NCI-H187 (cell line): ENCODE measurements around the gene CNPY2.
"Not testable (repeated sequence)": the region's sequence is repeated elsewhere in the genome, so short reads cannot be mapped to it uniquely, and the experiment has no call there.

Experiments used
- DNase-seq, 2 experiments: peaks; one replicate each; lab custom pipeline; 2025; lab: John Stamatoyannopoulos, UW

CNPY2 gene

DNA sequence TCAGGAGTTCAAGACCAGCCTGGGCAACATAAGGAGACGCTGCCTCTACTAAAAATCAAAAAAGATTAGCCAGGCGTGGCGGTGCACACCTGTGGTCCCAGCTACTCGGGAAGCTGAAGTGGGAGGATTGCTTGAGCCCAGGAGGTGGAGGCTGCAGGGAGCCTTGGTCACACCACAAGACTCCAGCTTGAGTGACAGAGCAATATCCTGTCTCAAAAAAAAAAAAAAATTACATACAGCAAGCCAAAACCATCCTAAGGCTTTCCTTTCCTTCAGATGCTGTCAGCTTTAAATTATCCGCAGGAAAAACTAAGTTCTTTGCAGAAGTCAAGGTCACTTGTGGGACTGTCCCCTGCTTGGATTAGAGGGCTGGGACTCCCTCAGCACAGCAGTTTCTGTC lies 17.0 kb downstream of the CNPY2 start:
- DNase-seq, result no peak

DNA sequence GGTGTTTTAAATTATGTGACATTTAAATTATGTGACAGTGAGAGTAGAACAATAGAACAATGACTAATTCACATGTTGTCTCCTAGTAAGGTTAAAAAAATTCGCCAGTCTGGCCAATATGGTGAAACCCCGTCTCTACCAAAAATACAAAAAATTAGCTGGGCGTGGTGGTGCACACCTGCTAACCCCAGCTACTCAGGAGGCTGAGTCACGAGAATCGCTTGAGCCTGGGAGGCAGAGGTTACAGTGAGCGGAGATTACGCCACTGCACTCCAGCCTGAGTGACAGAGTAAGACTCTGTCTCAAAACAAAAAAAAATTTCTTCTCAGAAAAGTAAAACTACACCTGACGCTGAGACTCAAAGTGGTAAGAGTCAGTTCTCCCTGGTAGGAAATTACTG lies 18.4 kb downstream of the CNPY2 start:
- no peak for DNase-seq

DNA sequence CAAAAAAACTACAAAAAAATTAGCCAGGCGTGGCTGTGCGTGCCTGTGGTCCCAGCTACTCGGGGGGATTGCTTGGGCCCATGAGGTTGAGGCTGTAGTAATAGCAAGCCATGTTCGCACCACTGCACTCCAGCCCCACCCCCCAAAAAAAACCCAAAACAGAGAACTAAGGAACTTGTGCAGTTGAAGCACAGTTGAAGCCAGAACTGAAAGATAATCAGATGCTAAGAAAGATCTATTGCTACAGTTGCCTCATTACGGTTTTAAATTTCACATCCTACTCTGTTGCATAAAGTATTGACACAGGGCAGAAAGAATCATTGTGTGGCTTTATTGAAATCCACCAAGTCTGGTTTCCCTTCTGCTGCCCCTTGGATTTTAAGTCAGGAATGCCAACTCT lies 19.5 kb downstream of the CNPY2 start:
- DNase-seq, result no peak

DNA sequence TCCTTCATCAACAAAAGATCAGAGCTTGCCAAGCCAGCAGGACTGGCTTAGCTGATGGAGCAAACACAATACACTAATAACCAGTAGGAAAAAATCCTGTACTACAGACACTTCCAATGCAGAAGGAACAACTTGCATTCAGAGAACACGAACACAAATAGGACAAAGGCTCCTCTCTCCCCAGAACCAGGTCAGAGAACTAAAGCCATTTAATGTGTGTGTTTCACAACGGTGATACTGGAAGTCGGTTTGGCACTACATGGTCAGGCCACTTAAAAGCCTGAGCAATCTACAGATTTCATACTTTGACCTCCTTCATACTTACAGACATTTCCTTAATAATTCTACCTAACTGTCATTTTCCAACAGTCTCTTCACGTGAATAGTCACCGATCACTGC lies 22.0 kb downstream of the CNPY2 start:
- no peak for DNase-seq

DNA sequence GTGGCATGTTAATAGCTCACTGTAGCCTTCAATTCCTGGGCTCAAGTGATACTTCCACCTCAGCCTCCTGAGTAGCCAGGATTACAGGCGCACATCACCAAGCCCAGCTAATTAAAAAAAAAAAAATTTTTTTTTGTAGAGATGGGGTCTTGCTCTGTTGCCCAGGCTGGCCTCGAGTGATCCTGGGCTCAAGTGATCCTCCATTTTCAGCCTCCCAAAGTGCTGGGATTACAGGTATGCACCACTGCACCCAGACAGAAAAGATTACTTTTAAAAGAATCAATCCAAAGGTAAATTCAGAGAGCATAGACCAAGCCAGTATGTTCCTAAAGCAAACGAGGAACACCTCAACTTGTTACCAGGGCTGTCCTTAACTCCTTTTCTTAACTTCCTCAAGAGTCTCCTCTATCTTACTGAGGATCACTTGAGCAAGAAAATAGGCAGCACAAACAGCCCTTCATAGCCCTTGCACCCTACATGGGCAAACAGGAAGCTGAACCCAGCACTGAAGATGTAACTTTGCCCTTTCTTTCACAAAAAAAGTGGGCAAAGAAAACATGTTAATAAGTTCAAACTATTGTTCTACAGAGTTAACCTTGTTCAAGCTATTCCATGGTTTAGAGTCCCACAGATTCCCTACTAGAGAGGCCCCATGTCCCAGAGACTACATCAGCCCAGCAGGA lies 26.9 kb downstream of the CNPY2 start:
- DNase-seq, result no peak

DNA sequence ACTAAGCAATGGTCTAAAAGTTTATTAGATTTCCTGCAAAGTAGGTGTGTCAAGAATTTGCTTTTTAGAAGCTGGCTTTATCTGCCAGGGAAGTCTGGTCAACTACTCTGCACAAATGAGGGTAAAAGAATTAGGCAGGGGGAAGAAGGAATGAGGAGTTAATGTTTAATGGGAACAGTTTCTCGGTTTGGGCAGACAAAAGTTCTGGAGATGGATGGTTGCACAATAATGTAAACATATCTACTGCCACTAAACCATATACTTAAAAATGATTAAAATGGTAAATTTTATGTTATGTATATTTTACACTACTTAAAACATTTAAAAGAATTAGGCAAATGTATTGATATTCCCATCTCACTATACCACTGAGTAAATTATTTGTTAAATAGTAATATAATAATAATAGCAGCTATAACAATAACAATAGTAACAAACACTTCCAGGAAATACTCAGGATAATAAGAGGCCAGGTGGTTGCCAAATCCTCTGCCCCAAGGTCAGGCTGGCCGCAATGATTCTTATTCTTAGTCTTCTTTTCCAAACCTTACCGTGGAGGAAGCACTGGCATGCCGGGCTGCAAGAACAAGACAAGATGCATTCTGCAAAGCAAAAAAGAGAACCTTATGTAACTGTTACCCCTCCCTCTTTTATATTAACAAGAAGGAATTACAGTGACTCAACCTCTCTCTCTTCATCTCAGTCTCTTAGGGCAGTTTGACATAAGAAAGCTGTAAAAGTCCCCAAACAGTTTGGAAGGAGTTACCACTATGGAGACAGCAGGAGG lies 29.6 kb downstream of the CNPY2 start:
- DNase-seq, result no peak

DNA sequence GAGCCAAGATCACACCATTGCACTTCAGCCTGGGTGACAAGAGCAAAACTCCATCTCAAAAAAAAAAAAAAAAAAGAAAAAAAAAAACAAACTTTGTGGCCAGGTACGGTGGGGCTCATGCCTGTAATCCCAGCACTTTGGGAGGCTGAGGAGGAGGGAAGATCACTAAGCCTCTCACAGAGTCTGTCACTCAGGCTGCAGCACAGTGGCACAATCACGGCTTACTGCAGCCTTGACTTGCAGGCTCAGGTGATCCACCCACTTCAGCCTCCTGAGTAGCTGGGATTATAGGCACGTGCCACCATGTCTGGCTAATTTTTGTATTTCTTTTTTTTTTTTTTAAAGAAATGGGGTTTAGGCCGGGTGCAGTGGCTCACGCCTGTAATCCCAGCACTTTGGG lies 31.5 kb downstream of the CNPY2 start:
- not testable (repeated sequence) for DNase-seq

DNA sequence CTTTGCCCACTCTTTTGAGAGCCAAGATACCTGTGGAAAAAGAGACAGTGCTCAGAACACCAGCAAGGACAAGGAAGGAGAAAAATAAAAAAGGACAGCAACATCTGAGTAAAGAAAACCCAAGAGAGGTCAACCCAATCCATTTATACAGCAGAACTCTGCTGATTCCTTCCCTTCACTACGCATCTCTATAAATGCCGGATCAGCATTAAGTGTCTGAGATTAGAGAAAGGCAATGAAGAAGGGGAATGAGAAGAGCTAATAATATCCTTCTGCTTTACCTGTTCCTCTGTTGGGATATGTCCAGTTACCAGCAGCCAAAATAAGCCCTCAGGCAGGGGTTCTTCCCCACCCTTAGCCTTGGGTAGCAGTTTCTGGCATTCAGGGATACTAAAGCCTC lies 33.2 kb downstream of the CNPY2 start:
- DNase-seq, result no peak

DNA sequence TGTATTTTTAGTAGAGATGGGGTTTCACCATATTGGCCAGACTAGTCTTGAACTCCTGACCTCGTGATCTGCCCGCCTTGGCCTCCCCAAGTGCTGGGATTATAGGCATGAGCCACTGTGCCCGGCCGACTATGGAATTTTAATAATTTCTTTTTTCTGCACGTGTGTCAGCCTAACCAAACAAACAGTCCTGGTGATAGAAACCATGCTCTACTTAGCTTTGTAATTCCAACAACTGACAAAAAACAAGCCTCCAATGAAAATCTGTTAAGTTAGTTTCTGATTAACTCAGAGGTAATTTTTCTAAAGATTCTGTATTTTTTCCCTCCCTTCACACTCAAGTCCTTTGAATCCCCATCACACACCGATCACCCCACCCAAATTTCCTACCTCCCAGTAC lies 33.8 kb downstream of the CNPY2 start:
- DNase-seq, result no peak

DNA sequence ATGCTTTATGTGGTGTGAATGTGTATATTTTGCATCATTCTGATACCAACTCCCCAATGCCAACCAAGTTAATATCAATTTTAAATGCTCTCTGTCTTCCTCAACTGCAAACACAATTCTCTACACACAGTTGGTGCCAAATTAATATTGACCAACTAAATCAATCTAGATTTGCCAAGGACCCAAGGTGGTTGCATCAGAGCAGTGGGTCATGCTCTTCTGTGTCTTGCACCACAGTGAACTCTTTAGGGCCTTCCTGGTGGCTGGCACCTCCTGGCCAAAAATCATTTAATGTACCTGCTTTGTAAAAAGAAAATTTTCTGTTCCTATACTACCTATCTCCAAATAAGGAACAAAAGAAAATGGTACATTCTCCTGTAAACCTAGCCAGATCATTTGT lies 34.9 kb downstream of the CNPY2 start:
- no peak for DNase-seq

DNA sequence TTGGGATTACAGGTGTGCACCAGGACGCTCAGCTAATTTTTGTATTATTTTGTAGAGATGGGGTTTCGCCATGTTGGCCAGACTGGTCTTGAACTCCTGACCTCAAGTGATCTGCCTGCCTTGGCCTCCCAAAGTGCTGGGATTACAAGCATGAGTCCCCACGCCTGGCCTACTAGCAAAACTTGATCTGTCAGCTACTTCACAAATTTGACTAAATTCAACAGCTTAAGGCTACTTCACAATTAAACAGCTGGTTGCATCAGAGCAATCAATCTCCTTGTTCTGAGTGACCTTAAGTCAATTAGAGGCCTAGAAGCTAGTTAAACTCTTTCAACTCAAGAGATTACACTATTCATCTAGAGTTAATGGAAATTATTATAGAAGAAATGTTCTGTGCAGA lies 36.9 kb downstream of the CNPY2 start:
- no peak for DNase-seq

DNA sequence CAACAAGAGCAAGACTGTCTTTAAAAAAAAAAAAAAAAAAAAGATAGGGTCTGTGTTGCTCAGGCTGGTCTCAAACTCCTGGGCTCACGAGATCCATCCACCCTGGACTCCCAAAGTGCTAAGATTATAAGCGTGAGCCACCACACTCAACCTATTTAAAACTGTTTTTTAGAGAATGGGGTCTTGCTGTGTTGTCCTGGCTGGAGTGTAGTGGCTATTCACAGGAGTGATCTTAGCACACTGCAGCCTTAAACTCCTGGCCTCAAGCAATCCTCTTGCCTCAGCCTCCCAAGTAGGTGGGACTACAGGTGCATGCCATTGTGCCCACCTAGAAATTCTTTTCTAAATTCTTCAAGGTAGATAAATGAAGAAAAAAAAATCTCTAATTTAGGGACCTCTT lies 41.5 kb downstream of the CNPY2 start:
- DNase-seq, result no peak

DNA sequence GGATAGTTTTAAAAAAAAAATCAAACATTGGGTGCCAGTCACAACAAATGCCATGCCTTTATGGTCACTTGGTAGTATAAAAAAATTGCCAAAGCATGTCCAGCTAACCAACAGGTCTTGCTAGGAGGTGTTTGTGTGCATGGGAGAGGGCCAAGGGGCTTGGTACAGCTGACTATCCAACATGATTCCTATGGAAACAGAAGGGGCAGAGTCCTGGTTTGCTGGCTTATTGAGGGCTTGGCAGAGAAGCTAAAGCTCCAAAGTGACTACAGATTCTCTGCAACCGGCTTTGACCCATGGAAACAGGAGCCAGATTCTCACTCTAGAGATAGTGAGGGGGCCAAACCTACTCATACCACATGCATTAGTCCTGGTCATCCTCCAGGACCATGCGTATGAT lies 43.3 kb downstream of the CNPY2 start:
- not testable (repeated sequence) for DNase-seq

DNA sequence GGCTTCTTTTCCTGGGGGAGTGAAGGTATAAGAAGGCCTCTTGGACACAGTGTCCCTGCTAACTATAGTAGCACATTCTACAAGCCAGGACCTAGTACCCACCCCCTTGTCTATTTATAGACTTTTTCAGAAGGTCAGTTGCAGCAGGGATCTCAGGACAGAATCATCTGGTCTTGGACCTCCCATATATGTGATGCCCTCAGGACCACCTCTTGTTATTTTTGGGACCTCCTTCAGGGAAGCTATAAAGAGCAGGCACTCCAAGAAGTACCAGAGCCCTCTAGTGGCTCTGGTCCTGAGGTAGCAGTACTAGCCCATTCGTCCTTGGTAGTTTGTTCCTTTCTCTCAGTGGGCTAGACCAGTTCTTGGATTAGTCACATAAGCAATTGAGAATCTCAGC lies 44.8 kb downstream of the CNPY2 start:
- no peak for DNase-seq

DNA sequence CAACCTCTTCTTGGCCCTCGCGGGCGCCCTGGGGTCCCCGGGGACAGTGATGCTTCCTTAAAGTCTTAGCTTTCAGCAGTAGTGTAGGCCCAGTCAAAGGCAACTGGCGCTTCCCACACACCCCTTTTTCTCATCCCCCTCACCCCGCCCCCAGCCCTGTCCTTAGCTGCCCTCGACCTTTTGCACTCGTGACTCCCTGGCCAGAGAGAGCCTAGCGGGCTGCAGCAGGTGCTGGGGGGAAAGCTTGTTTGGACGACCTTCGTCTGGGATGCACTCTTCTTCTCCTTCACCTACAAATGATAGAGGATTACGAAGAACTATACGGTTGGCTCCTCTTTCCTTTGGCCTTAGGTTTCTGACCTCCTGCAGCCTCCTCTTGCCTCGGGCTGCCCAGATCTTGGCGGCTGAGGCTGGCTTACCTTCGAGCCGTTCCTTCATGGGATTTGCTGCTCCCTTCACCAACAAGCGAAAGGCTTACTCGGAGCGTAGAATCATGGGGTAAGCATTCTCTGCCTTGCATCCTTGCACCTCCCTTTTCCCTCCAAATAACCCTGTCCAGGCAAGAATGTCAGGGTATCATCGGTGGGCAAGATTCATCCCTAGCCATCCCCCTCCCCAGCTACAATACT lies 48.2 kb downstream of the CNPY2 start:
- no peak for DNase-seq

DNA sequence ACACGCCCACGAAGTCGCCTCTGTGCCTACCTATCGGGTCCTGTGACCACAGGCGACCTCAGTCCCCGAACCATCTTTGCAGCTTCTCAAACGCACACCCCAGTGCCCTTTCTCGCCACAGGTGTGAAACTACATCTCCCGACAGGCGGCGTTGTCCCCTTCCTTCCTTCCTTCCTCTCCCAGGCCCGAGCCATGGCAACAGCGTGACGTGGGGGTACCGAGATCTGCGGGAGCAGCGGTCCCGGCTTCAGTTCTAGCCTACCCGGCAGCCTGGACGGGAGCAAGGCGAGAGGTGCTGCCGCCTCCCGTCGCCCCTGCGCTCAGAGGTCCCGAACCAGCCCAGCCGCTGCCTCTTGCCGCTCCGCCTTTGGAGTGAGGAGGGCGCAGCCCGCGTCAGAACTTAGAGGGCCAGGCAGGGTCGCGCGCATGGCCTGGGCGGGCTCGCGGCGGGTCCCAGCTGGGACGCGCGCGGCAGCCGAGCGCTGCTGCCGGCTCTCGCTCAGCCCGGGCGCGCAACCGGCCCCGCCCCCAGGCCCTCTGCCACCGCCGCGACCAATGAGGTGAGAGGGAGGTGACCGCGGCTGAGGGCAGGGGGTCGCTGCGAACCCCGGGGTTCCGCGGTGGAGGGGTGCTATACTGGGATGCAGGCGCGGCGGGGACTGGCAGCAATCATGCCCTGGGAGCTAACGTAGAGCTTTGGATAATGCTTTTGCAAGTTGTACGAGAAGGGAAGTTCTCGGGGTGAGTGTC lies 48.9 kb downstream of the CNPY2 start, which contains the start of gene COQ10A:
Gene COQ10A, plus strand, starts transcription at position 250 of the 750 bp plus-strand sequence. Its CDS starts 177 bp downstream, at position 427.
- peak; percentile 66 to 84 for DNase-seq

DNA sequence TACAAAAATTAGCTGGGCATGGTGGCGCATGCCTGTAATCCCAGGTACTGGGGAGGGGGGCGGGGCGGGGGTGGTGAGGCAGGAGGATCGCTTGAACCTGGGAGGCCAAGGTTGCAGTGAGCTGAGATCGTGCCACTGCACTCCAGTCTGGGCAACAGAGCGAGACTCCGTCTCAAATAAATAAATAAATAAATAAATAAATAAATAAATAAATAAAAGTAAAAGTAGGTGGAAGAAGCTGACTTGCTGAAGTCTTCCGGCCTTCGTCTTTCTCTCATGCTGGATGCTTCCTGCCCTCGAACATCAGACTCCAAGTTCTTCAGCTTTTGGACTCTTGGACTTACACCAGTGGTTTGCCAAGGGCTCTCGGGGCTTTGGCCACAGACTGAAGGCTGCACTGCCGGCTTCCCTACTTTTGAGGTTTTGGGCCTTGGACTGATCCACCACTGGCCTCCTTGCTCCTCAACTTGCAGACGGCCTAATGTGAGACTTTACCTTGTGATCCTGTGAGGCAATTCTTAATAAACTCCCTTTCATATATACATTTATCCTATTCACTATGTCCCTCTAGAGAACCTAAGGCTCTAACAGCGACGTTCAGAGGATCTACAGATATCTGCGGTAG lies 49.6 kb downstream of the CNPY2 start:
- not testable (repeated sequence) for DNase-seq

DNA sequence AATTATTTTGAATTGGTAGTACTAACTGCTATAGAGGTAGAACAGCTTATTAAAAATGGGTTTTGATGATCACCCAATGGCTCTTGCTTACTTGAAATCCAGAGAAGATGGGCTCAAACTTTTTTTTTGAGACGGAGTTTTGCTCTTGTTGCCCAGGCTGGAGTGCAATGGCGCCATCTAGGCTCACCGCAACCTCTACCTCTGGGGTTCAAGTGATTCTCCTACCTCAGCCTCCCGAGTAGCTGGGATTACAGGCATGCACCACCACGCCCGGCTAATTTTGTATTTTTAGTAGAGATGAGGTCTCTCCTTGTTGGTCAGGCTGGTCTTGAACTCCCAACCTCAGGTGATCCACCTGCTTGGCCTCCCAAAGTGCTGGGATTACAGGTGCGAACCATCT lies 52.8 kb downstream of the CNPY2 start:
- not testable (repeated sequence) for DNase-seq

DNA sequence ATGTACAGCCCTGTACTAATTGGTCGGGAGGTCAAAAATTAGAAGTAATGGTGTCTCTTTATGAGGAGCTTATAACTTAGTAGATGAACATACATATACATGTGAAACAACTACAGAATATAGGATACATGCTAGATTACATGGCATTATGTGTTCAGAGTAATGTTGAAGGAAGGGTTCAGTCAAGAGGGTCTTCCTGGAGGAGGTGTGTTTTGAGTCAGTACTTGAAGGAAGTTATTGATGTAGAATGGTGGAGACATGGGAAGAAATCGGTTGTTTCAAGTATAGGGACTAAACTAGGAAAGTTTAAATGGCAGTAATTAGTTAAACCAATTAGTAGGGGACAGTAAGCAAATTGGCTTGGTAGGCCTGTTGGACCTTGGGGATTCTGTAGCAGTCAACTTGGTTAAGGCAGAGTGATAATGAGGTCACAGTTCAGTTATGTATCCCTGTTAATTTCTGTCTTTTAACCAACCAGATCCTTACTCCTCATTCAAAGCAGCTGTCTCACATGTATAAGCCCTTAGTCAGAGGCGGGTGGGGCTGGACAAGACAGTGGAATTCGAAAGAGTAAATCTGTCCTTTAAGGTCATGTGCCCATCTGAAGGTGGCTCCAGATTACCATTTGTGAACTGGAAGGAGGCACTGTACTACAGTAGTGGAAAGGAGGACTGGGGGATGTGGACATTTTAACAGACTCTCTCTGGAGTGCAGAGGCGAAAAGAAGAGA lies 54.1 kb downstream of the CNPY2 start:
- no peak for DNase-seq

DNA sequence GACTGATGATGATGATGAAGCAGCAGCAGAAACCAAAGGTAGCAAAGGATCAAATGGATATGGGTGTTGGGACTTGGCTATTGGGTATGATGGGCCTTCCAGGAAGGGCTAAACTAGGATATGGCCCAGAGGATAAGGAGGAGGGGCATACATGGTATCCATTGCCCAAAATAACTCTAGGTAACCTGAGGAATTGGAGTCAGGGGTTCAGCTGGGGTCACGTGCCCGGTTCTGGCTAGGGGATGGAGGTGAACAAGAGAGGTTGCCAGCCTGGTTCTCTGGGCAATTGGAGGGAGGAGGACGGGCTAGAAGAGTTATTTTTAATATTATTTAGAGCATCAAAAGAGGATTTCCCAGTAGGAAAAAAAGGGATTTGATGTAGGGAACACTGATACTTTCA lies 54.9 kb downstream of the CNPY2 start:
- no peak for DNase-seq

DNA sequence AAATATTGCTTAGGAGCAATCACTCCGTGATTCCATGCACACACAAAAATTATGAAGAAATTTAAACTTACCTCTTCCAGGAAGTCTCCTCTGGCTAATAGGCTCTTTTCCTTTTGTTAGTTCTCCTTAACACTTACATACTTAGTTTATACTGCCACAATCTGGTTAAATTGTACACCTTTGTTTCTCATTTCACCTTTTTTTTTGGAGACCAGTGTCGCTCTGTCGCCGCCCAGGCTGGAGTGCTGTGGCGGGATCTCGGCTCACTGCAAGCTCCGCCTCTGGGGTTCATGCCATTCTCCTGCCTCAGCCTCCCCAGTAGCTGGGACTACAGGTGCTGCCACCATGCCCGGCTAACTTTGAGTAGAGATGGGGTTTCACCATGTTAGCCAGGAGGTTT lies 55.4 kb downstream of the CNPY2 start:
- DNase-seq, result no peak
